ENCODE measurements around the gene SLC35A5. TPM values are rescaled to one million over a fixed set of nuclear protein-coding genes. Genes with fewer than 3 reads are reported as not detected.

Gene SLC35A5
- total and polyA plus RNA-seq, 2 of the 8 experiments (the other 6 are each of a cell fraction or from before 2014, with no cell fraction given) = 36.5 to 38.6 TPM

DNA sequence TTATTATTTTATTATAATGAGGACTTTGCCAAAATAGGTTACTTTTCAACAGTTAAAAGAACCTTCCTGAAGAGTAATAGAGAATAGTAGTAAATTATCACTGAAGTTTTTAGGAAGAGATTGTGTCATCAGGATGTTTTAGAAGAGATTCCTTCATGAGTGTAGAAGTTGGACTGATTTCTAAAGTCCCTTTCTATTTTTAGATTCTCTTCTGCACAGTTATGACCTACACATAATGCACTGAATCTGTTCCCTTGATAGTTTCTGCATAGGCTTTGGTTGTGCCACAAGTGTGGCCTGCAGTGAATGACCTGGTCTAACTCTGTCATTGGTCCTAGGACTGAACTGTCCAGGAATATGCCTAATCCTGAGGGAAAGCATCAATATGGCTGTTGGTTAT, 23.9 kb downstream of the SLC35A5 start:
- Histone ChIP-seq H3K4ac (replicated peaks; ENCODE audit: insufficient read length, low read depth, low read length) (no peak overlapping the region), H3K36me3 (ENCODE audit: control insufficient read depth in 2 of 4, insufficient read depth in 4 of 4, low read length in 3 of 4) (peaks cover 0 to 34% (median 5%) of the 10 kb centered on the region in 4 experiments; a peak in 4 of 8 replicates), H3K18ac (ENCODE audit: extremely low read depth, low read length) (no peak overlapping the region), H2AK5ac (ENCODE audit: low read depth, low read length) (no peak overlapping the region), H2AFZ (ENCODE audit: low read length) (no peak overlapping the region), H3K4me1 (replicated peaks in 1 of 4; ENCODE audit: control insufficient read depth in 3 of 4, insufficient read depth in 4 of 4, low read length in 3 of 4) (no peaks in the 10 kb centered on the region; a peak in 1 of 7 replicates), H3K4me2 (ENCODE audit: insufficient read depth in 1 of 2, low read depth in 2 of 2, low read length in 2 of 2) (no peak overlapping the region), H3K27me3 (replicated peaks in 1 of 4; ENCODE audit: control insufficient read depth in 3 of 4, extremely low read depth in 1 of 4, insufficient read depth in 3 of 4, low read length in 3 of 4) (no peaks in the 10 kb centered on the region), H3K56ac (replicated peaks; ENCODE audit: insufficient read length, low read depth, low read length) (no peak overlapping the region), H4K8ac (ENCODE audit: extremely low read depth, insufficient read depth, low read length) (no peak overlapping the region), H3K4me3 (ENCODE audit: extremely low read depth in 1 of 4, insufficient read depth in 2 of 4, low read depth in 3 of 4, low read length in 4 of 4) (no peak overlapping the region), H3K27ac (ENCODE audit: low read depth, low read length) (no peak overlapping the region), H2BK12ac (ENCODE audit: low read depth, low read length) (no peak overlapping the region), H3K23me2 (ENCODE audit: low read depth, low read length) (no peaks in the 10 kb centered on the region; the same call in 1 of the 2 replicates), H3K14ac (ENCODE audit: insufficient read length) (no peak overlapping the region), H2BK5ac (ENCODE audit: low read depth, low read length) (no peak overlapping the region), H3K9ac (replicated peaks in 1 of 4; ENCODE audit: extremely low read depth in 1 of 4, low read depth in 3 of 4, low read length in 3 of 4) (no peak overlapping the region), H2BK120ac (replicated peaks; ENCODE audit: low read depth, low read length) (no peak overlapping the region), H3K79me2 (ENCODE audit: control insufficient read depth in 1 of 2, insufficient read depth in 2 of 2, low read length in 2 of 2) (no peaks in the 10 kb centered on the region), H4K91ac (replicated peaks; ENCODE audit: insufficient read length, low read length) (no peak overlapping the region), H3K79me1 (ENCODE audit: low read depth, low read length) (no peaks in the 10 kb centered on the region), H4K20me1 (replicated peaks in 1 of 2; ENCODE audit: control insufficient read depth in 1 of 2, insufficient read depth in 2 of 2, low read length in 2 of 2) (no peaks in the 10 kb centered on the region), H3K9me3 (ENCODE audit: insufficient read depth in 2 of 2, low read depth in 1 of 2, low read length in 1 of 2) (no peaks in the 10 kb centered on the region), H2BK20ac (ENCODE audit: low read length) (no peak overlapping the region), H4K5ac (ENCODE audit: insufficient read length, low read depth, low read length) (no peak overlapping the region), H3K23ac (ENCODE audit: insufficient read length) (no peak overlapping the region), H2BK15ac (ENCODE audit: low read length) (no peak overlapping the region)
- FAIRE-seq = no peak
- TF ChIP-seq BACH1 (IDR thresholded peaks at IDR 0.05; ENCODE audit: low read length) (no peak), POLR2AphosphoS5 (IDR thresholded peaks at IDR 0.05; ENCODE audit: low read depth, low read length) (no peak), CREB1 (IDR thresholded peaks at IDR 0.05) (no peak), TBP (IDR thresholded peaks at IDR 0.05; ENCODE audit: low read depth, low read length) (no peak), SP1 (IDR thresholded peaks at IDR 0.05; ENCODE audit: low read depth, low read length) (no peak), TEAD4 (IDR thresholded peaks at IDR 0.05; ENCODE audit: low read depth, low read length) (no peak), KDM4A (IDR thresholded peaks at IDR 0.05; ENCODE audit: low read depth, low read length, severe bottlenecking) (no peak)
- no peak for DNase-seq (ENCODE audit: low read depth in 1 of 2, low spot score in 2 of 2)
- ChIA-PET CTCF (ENCODE audit: partially characterized antibody) (interaction anchor here (1.4 kb wide), 1 partner anchor 62 kb away, joined by 4 read pairs; no protein-coding TSS in a partner anchor), POLR2A (ENCODE audit: partially characterized antibody) (interaction anchor here (0.7 kb wide), 1 partner anchor 406 kb away, joined by 3 read pairs; no protein-coding TSS in a partner anchor)
